ENCODE data around the gene JAM2.

- TF ChIP-seq CTCF (IDR thresholded peaks at IDR 0.05) = no peak
- no peak for TF ChIP-seq POLR2AphosphoS5 (IDR thresholded peaks at IDR 0.05)
- TF ChIP-seq POLR2A (IDR thresholded peaks at IDR 0.05) = no peak
Measured at GRCh38 chr21:25722631-25723030, 83.6 kb downstream of the JAM2 start.
